Spleen (tissue), 11 donors: ENCODE data around the gene HHLA2. TPM values are rescaled to one million over a fixed set of nuclear protein-coding genes. Genes with fewer than 3 reads are reported as not detected.

ENCODE experiments used
- DNase-seq: peaks from one replicate; pipeline ENCODE4 v3.0.0-alpha.2; 2020
- H3K27ac ChIP-seq, 8 donors: fragments of 200-600 bp; sonication (generic) in 7 of 8; 1 replicate in 4 of 8; 2 replicates in 4 of 8; pipeline versions ENCODE4 v1.5.0 to v1.8.0; 2016 to 2021; ENCODE audit warnings: inconsistent platforms in 4 of 8, mild to moderate bottlenecking in 4 of 8, moderate library complexity in 1 of 8
- H3K27me3 ChIP-seq, 7 donors: fragments of 200-600 bp; sonication (generic) in 6 of 7; replicated peaks in 1 of 7; 1 replicate in 4 of 7; 2 replicates in 3 of 7; pipeline versions ENCODE4 v1.5.0 to v1.8.0; 2016 to 2021; ENCODE audit warnings: inconsistent platforms in 3 of 7, mild to moderate bottlenecking in 1 of 7
- H3K36me3 ChIP-seq, 6 donors: fragments of 200-600 bp; sonication (generic) in 5 of 6; 1 replicate in 4 of 6; 2 replicates in 2 of 6; pipeline versions ENCODE4 v1.5.0 to v1.8.0; 2016 to 2021; ENCODE audit warnings: inconsistent platforms in 2 of 6
- H3K4me1 ChIP-seq, 6 donors: fragments of 200-600 bp; sonication (generic) in 5 of 6; 1 replicate in 3 of 6; 2 replicates in 3 of 6; pipeline versions ENCODE4 v1.5.0 to v1.8.0; 2016 to 2021; ENCODE audit warnings: inconsistent platforms in 3 of 6
- H3K4me3 ChIP-seq, 8 donors: fragments of 200-600 bp; sonication (generic) in 7 of 8; 1 replicate in 4 of 8; 2 replicates in 4 of 8; pipeline versions ENCODE4 v1.5.0 to v1.8.0; 2016 to 2021; ENCODE audit warnings: inconsistent platforms in 4 of 8, mild to moderate bottlenecking in 4 of 8, moderate library complexity in 2 of 8
- H3K9me3 ChIP-seq, 8 donors: fragments of 200-600 bp; sonication (generic) in 7 of 8; 1 replicate in 4 of 8; 2 replicates in 4 of 8; pipeline versions ENCODE4 v1.5.0 to v1.8.0; 2016 to 2021; ENCODE audit warnings: inconsistent platforms in 4 of 8
- POLR2A ChIP-seq, 3 donors: fragments of 450-650 bp; IDR thresholded peaks; one replicate each; pipeline ENCODE4 v1.5.1; 2017; ENCODE audit warnings: antibody characterized with exemption in 3 of 3, mild to moderate bottlenecking in 1 of 3
- POLR2AphosphoS5 ChIP-seq, 3 donors: sonication (generic); formaldehyde crosslinking; IDR thresholded peaks; one replicate each; pipeline ENCODE4 v1.5.1; 2017; ENCODE audit warnings: antibody characterized with exemption in 3 of 3
- WGBS, 5 donors: extraction: QIAGEN DNeasy Blood & Tissue Kit in 3 of 5; methylation state at CpG; one replicate each; pipeline versions ENCODE4 v1.1.5 to v1.1.7; 2013 to 2018; 5-methylcytosine and 5-hydroxymethylcytosine counted together
- intact Hi-C: fragments of 100-400 bp; cut with DNase I; formaldehyde crosslinking; loops from one replicate; pipeline ENCODE4 v1.15.0; 2023; ENCODE audit warnings: low total_unique reads
- polyA plus RNA-seq, 3 donors: library from polyadenylated mRNA; stranded (reverse); fragments of 200-250 nt; gene quantifications; one replicate each; pipeline ENCODE4 v1.2.1, GENCODE V29; 2013
- total RNA-seq, 7 donors: library from RNA; depleted of rRNA in 3 of 7; stranded (reverse); fragments of >200 nt in 3 of 7; fragmentation: NEBNext Ultra II Directional in 4 of 7; extraction: Animal tissue kit (Norgen Biotek cat#: 25700) in 4 of 7; gene quantifications; one replicate each; pipeline versions ENCODE4 v1.1.0 to v1.2.1, GENCODE V29; 2016 to 2021
- TF ChIP-seq, protein P1 (sequence below), 11 experiments: fragments of 200-600 bp in 7 of 11; fragments of 450-650 bp in 4 of 11; sonication (generic) in 4 of 11; IDR thresholded peaks in 8 of 11; conservative IDR thresholded peaks in 3 of 11; 1 replicate in 7 of 11; 2 replicates in 4 of 11; pipeline versions ENCODE4 v1.4.0 to v1.8.0; 2016 to 2021; ENCODE audit warnings: antibody characterized with exemption in 11 of 11, inconsistent platforms in 4 of 11, mild to moderate bottlenecking in 1 of 11
- donor health status: healthy with polysubstance abuse.
- donor health status: DM: no; HTN: no; CAD: no; lungs with moderate emphysema.
- donor health status: DM: no; HTN: no; CAD: no.
- donor health status: Bipolar disorder and iron deficiency.
- donor health status: healthy.
- donor health status: DM: no; HTN: no; CAD: no.
- donor health status: DM: yes; HTN: yes; CAD: no.

Gene HHLA2
- total and polyA plus RNA-seq, 10 donors, result 0.09 to 0.43 (median 0.18) TPM; not detected in 4

DNA sequence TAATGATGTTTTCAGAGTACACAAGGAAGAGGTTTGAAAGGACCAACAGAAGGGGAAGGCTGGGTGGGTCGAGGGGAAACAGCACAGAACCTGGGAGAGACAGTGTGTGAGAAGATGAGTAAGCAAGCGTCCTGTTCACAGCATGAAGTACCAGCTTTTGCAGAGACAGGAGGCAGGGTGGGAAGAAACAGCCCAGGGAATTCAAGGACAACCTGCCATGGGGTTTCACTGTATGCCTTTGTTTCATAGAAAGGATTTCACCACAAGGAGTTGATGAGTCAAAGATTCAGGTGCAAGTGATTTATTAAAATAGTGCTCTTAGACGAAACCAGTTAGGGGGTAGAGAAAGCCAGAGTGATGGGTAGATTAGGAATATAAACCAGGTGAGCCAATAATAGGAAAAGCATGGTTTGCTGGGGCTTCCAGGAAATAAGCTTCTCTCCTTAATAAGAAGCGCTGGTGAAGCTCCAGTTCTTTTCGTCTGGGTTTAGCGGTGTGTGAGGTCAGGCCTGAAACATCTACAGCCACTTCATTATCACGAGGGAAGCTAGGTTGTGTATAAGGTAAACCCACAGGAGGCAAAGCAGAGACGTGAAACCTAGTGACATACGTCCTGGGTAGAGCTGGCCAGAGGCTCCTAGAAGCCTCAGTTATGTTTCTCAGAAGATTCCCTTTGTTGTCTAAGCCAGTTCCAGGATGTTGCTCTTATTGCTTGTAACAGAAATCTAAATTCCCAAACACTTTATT lies 3.9 kb downstream of the HHLA2 start:
- H3K9me3 ChIP-seq, result no peaks in the 10 kb centered on the region
- H3K27ac ChIP-seq, result no peak overlapping the region
- intact Hi-C loops, result no loop called here
- no peak for DNase-seq
- no peak for TF ChIP-seq POLR2A (IDR thresholded peaks at IDR 0.05)
- TF ChIP-seq POLR2AphosphoS5 (IDR thresholded peaks at IDR 0.05), result no peak
- TF ChIP-seq, protein P1, sequence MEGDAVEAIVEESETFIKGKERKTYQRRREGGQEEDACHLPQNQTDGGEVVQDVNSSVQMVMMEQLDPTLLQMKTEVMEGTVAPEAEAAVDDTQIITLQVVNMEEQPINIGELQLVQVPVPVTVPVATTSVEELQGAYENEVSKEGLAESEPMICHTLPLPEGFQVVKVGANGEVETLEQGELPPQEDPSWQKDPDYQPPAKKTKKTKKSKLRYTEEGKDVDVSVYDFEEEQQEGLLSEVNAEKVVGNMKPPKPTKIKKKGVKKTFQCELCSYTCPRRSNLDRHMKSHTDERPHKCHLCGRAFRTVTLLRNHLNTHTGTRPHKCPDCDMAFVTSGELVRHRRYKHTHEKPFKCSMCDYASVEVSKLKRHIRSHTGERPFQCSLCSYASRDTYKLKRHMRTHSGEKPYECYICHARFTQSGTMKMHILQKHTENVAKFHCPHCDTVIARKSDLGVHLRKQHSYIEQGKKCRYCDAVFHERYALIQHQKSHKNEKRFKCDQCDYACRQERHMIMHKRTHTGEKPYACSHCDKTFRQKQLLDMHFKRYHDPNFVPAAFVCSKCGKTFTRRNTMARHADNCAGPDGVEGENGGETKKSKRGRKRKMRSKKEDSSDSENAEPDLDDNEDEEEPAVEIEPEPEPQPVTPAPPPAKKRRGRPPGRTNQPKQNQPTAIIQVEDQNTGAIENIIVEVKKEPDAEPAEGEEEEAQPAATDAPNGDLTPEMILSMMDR (IDR thresholded peaks at IDR 0.05 in 8 of 11, conservative IDR thresholded peaks at IDR 0.05 in 3 of 11), result no peak
- H3K36me3 ChIP-seq, result no peaks in the 10 kb centered on the region
- H3K27me3 ChIP-seq, result no peaks in the 10 kb centered on the region
- H3K4me3 ChIP-seq, result no peak overlapping the region
- no peaks in the 10 kb centered on the region for H3K4me1 ChIP-seq
- WGBS, 5 donors, result 69 to 85% (median 79%) methylated on average over 9 of the region's 9 CpGs

DNA sequence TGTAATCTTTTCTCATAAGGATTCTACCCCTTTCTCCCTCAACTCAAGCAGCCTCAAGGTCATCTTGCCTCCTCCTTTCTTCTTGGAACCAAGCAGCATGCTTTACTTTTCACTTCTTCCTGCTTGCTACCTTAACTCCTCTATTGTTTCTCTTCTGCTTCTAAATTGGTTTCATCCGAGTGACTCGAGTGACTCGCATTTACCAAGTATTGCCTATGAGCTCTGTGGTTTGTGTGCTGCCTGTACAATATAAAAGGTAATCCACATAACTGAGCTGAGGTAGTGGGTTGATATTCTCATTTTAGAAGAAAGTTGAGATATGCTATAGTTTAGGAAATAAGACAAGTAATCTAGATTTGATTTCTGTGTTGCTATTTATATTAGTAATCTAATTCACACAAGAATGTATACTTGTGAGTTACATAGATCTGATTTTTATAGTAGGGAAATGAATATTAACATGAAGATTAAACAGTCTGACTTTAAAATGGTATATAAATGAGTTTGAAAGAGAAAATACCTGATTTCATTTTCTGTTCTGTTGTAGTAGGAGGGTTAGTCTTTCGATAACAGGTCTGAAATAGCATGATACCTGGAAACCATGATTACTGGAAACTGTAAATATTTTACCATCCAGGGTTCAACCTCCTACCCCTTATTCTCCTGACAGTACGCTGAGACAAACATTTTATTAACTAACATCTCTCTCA lies 5.5 kb downstream of the HHLA2 start:
- TF ChIP-seq POLR2A (IDR thresholded peaks at IDR 0.05) (no peak), POLR2AphosphoS5 (IDR thresholded peaks at IDR 0.05) (no peak)
- TF ChIP-seq, protein P1 (IDR thresholded peaks at IDR 0.05 in 8 of 11, conservative IDR thresholded peaks at IDR 0.05 in 3 of 11), result no peak
- H3K36me3 ChIP-seq, result no peaks in the 10 kb centered on the region
- no peak for DNase-seq
- H3K27me3 ChIP-seq, result no peaks in the 10 kb centered on the region
- no peaks in the 10 kb centered on the region for H3K4me1 ChIP-seq
- H3K4me3 ChIP-seq, result no peak overlapping the region
- no peaks in the 10 kb centered on the region for H3K9me3 ChIP-seq
- 48 to 59% (median 53%) methylated on average over 5 of the region's 5 CpGs for WGBS, 5 donors
- H3K27ac ChIP-seq, result no peak overlapping the region
- intact Hi-C loops, result no loop called here

DNA sequence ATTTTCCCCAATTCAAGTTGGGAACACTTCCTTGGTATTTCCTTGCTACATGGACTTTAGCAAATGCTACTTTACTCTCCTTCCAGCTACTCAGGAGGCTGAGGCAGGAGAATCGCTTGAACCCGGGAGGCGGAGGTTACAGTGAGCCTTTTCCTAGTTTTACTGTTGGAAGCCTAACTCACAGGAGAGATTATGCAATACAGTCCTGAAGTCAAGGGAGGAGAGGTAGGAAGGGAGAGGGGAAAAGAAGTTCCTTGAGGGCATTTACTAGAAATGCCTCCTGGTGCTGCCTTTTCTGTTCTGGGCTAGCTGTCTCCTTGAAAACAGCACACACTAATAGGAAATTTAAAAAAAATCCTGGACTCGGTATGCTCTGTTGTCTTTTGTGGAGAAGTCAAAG lies 6.2 kb downstream of the HHLA2 start:
- TF ChIP-seq POLR2AphosphoS5 (IDR thresholded peaks at IDR 0.05) (no peak), POLR2A (IDR thresholded peaks at IDR 0.05) (no peak)
- TF ChIP-seq, protein P1 (IDR thresholded peaks at IDR 0.05 in 8 of 11, conservative IDR thresholded peaks at IDR 0.05 in 3 of 11), result no peak
- H3K27ac ChIP-seq, result no peak overlapping the region
- H3K36me3 ChIP-seq, result no peaks in the 10 kb centered on the region
- H3K9me3 ChIP-seq, result no peaks in the 10 kb centered on the region
- 89 to 95% (median 93%) methylated on average over 4 of the region's 4 CpGs for WGBS, 5 donors
- no peaks in the 10 kb centered on the region for H3K27me3 ChIP-seq
- intact Hi-C loops, result no loop called here
- DNase-seq, result no peak
- H3K4me1 ChIP-seq, result no peaks in the 10 kb centered on the region
- H3K4me3 ChIP-seq, result no peak overlapping the region

DNA sequence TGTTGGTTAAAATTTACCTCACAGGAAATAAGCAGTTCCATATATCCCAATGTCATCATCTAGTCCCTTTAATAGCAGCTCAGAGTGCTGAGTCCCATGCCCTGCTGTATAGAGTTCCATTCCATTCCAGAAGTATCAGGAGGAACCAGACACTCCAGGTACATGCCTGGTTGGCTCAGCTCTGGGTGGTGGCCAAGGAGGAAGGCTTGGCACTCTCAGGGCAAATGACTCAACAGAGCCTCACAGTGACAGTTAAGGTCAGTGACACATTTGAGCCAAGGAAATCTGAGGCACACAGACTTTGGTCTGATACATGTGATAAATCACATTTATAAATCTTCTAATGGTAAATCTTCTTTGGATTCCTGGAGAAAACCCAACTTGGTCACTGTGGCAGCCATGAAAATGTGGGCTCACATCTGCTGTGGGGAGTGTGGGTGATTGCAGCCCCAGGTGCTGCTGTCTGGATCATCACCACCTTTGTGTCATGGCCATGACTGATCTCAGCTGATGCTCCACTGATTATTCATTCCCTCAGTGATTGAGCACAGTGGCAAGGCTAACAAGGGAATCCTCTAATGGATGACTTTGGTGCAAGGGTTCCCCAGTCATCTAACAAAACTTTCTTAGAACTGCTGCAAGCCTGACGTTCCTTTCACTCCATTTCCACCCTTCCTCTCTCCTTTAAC lies 9.3 kb downstream of the HHLA2 start:
- Histone ChIP-seq H3K4me1 (no peaks in the 10 kb centered on the region), H3K4me3 (no peak overlapping the region), H3K36me3 (no peaks in the 10 kb centered on the region), H3K9me3 (peaks cover 0 to 8% (median 6%) of the 10 kb centered on the region in 8 donors), H3K27me3 (no peaks in the 10 kb centered on the region), H3K27ac (no peak overlapping the region)
- TF ChIP-seq, protein P1 (IDR thresholded peaks at IDR 0.05 in 8 of 11, conservative IDR thresholded peaks at IDR 0.05 in 3 of 11), result no peak
- TF ChIP-seq POLR2AphosphoS5 (IDR thresholded peaks at IDR 0.05), result no peak
- no peak for TF ChIP-seq POLR2A (IDR thresholded peaks at IDR 0.05)
- intact Hi-C loops, result no loop called here
- no peak for DNase-seq
- WGBS, 5 donors, result 70 to 86% (median 83%) methylated on average over 1 of the region's 1 CpG
